HepG2 (cell line): Measurements from ENCODE around the gene WDR43. TPM values are rescaled to one million over a fixed set of nuclear protein-coding genes. Genes with fewer than 3 reads are reported as not detected.

Experiments used
- ATAC-seq: fragments of 200-7000 bp; cut with Tn5 transposase; 3 replicates; pipeline ENCODE4 v1.9.1; 2020; ENCODE audit warnings: mild to moderate bottlenecking, moderate library complexity
- BruUV-seq: library from RNA; stranded (reverse); fragments of 400-500 nt; replicated peaks from 2 replicates; lab custom pipeline; 2021; lab: Mats Ljungman, UMichigan
- CTCF ChIA-PET: fragments of 300-600 bp; formaldehyde crosslinking; extraction: SDS; loops from one replicate; lab custom pipeline; 2021; ENCODE audit warnings: low total read pairs, inconsistent platforms, low intra/inter-chr PET ratio; lab: Yijun Ruan, JAX
- POLR2A ChIA-PET: fragments of 350-600 bp; sonication (Branson Sonifier 250); formaldehyde crosslinking; loops from one replicate; lab custom pipeline; 2020; ENCODE audit warnings: antibody characterized with exemption, inconsistent platforms; lab: Yijun Ruan, JAX
- DNase-seq: peaks from one replicate; pipeline ENCODE4 v3.0.0-alpha.2; 2015; ENCODE audit warnings: low spot score
- FAIRE-seq: peaks from 3 replicates; lab custom pipeline; 2011; peaks lifted over from hg19 to GRCh38; lab: Jason Lieb, UNC
- H2AFZ ChIP-seq: one replicate; pipeline ENCODE4 v1.6.1; 2011; ENCODE audit warnings: low read length, inconsistent platforms
- H3K27ac ChIP-seq: fragments of 300-600 bp; 3 replicates; pipeline ENCODE4 v1.8.0; 2011; ENCODE audit warnings: mixed run types, mild to moderate bottlenecking, mixed read lengths, low read length, inconsistent platforms; ENCODE audit not compliant: insufficient read depth; ENCODE audit errors: extremely low read length
- H3K27me3 ChIP-seq, 2 experiments: fragments of 200-600 bp in 1 of 2; 2 replicates in 1 of 2; 3 replicates in 1 of 2; pipeline versions ENCODE4 v1.6.0 to v1.8.0; 2011; ENCODE audit warnings: low read length in 2 of 2, mild to moderate bottlenecking in 2 of 2, moderate library complexity in 2 of 2, inconsistent platforms in 1 of 2; ENCODE audit not compliant: insufficient read depth in 2 of 2, control insufficient read depth in 1 of 2
- H3K36me3 ChIP-seq, 2 experiments: fragments of 200-600 bp in 1 of 2; replicated peaks in 1 of 2; 2 replicates in 1 of 2; 3 replicates in 1 of 2; pipeline versions ENCODE4 v1.5.1 to v1.8.0; 2011; ENCODE audit warnings: low read length in 2 of 2, inconsistent platforms in 1 of 2; ENCODE audit not compliant: insufficient read depth in 2 of 2, control insufficient read depth in 1 of 2
- H3K4me1 ChIP-seq: 2 replicates; pipeline ENCODE4 v1.5.1; 2012; ENCODE audit warnings: low read length, inconsistent platforms; ENCODE audit not compliant: insufficient read depth
- H3K4me2 ChIP-seq: 2 replicates; pipeline ENCODE4 v1.6.0; 2011; ENCODE audit warnings: low read depth, low read length, inconsistent platforms
- H3K4me3 ChIP-seq, 3 experiments: fragments of 200-600 bp in 1 of 3; sonication (generic), shearing (Covaris generic) in 1 of 3; replicated peaks in 1 of 3; 2 replicates each; pipeline ENCODE4 v1.5.1; 2011 to 2016; ENCODE audit warnings: low read length in 3 of 3, inconsistent platforms in 2 of 3, low read depth in 2 of 3, mild to moderate bottlenecking in 2 of 3, control low read depth in 1 of 3, mixed read lengths in 1 of 3; ENCODE audit not compliant: insufficient read depth in 1 of 3
- H3K79me2 ChIP-seq: one replicate; pipeline ENCODE4 v1.6.1; 2011; ENCODE audit warnings: low read length, inconsistent platforms; ENCODE audit not compliant: insufficient read depth
- H3K9ac ChIP-seq: 2 replicates; pipeline ENCODE4 v1.6.0; 2011; ENCODE audit warnings: mild to moderate bottlenecking, low read depth, low read length, inconsistent platforms; ENCODE audit not compliant: insufficient read depth
- H3K9me3 ChIP-seq: 2 replicates; pipeline ENCODE4 v1.5.1; 2012; ENCODE audit warnings: mild to moderate bottlenecking, low read length
- H4K20me1 ChIP-seq: 2 replicates; pipeline ENCODE4 v1.6.0; 2011; ENCODE audit warnings: inconsistent platforms, mild to moderate bottlenecking, low read length, moderate library complexity; ENCODE audit not compliant: insufficient read depth
- ARNTL ChIP-seq: sonication (generic); formaldehyde crosslinking; IDR thresholded peaks from 2 replicates; pipeline ENCODE4 v1.4.0; 2020; ENCODE audit warnings: mild to moderate bottlenecking, missing genetic modification reagents
- CENPT ChIP-seq: sonication (generic); formaldehyde crosslinking; IDR thresholded peaks from 2 replicates; pipeline ENCODE4 v1.8.0; 2022; ENCODE audit warnings: low read depth, mild to moderate bottlenecking, moderate library complexity, missing genetic modification reagents
- ELK4 ChIP-seq: sonication (generic); formaldehyde crosslinking; IDR thresholded peaks from 2 replicates; pipeline ENCODE4 v1.9.0; 2021; ENCODE audit warnings: missing genetic modification reagents, borderline replicate concordance
- FLYWCH1 ChIP-seq: sonication (generic); formaldehyde crosslinking; IDR thresholded peaks from 2 replicates; pipeline ENCODE4 v1.8.1; 2023; ENCODE audit warnings: mild to moderate bottlenecking, missing genetic modification reagents
- KLF11 ChIP-seq: IDR thresholded peaks from 2 replicates; pipeline ENCODE4 v1.6.1; 2016; ENCODE audit warnings: missing compliant biosample characterization
- NR2C2 ChIP-seq: sonication (generic); formaldehyde crosslinking; IDR thresholded peaks from 2 replicates; pipeline ENCODE4 v1.4.0; 2020; ENCODE audit warnings: missing genetic modification reagents, mild to moderate bottlenecking, moderate library complexity, borderline replicate concordance
- TMF1 ChIP-seq: sonication (generic); formaldehyde crosslinking; IDR thresholded peaks from 2 replicates; pipeline ENCODE4 v1.8.1; 2022; ENCODE audit warnings: low read depth, missing genetic modification reagents
- ZBTB14 ChIP-seq: sonication (generic); formaldehyde crosslinking; IDR thresholded peaks from 2 replicates; pipeline ENCODE4 v1.4.0; 2020; ENCODE audit warnings: missing genetic modification reagents
- ZFP37 ChIP-seq: sonication (generic); formaldehyde crosslinking; IDR thresholded peaks from 2 replicates; pipeline ENCODE4 v1.4.0; 2020; ENCODE audit warnings: missing genetic modification reagents, borderline replicate concordance
- ZNF276 ChIP-seq: sonication (generic); formaldehyde crosslinking; IDR thresholded peaks from 2 replicates; pipeline ENCODE4 v1.4.0; 2020; ENCODE audit warnings: mild to moderate bottlenecking, low read depth, missing genetic modification reagents
- ZNF441 ChIP-seq: sonication (generic); formaldehyde crosslinking; IDR thresholded peaks from 2 replicates; pipeline ENCODE4 v1.7.0; 2021; ENCODE audit warnings: missing genetic modification reagents, borderline replicate concordance
- ZNF691 ChIP-seq: sonication (generic); formaldehyde crosslinking; IDR thresholded peaks from 2 replicates; pipeline ENCODE4 v1.4.0; 2020; ENCODE audit warnings: missing genetic modification reagents, low read depth, mild to moderate bottlenecking, borderline replicate concordance
- WGBS: methylation state at CpG from one replicate; pipeline ENCODE4 v1.1.6; 2017; ENCODE audit warnings: low lambda C conversion rate; 5-methylcytosine and 5-hydroxymethylcytosine counted together
- in situ Hi-C: cut with HindIII; loops from 2 replicates; pipeline ENCODE4 v1.10.0; 2017; ENCODE audit warnings: low pct_unique_long_range_greater_than_20kb; ENCODE audit not compliant: extremely low pct_ligation_motif_present
- intact Hi-C: fragments of 100-400 bp; cut with micrococcal nuclease; formaldehyde crosslinking; loops from one replicate; pipeline ENCODE4 v1.10.0; 2022; ENCODE audit not compliant: unreplicated experiment
- polyA plus RNA-seq, 8 experiments: library from polyadenylated mRNA; depleted of rRNA in 3 of 8; stranded (reverse) in 7 of 8; unstranded in 1 of 8; fragments of >200 nt; fragmentation: Illumina TruSeq in 4 of 8; extraction: Trizol in 4 of 8; gene quantifications; 2 replicates each; pipeline versions ENCODE4 v1.2.1 to v1.2.3, GENCODE V29; 2011 to 2016; ENCODE audit warnings: low read depth in 4 of 8, missing spikeins in 1 of 8, mixed read lengths in 1 of 8; ENCODE audit not compliant: insufficient read depth in 1 of 8
- total RNA-seq, 5 experiments: library from RNA; depleted of rRNA; stranded (reverse); fragments of >200 nt; fragmentation: Illumina TruSeq; extraction: Trizol; gene quantifications; 2 replicates each; pipeline ENCODE4 v1.2.3, GENCODE V29; 2016; ENCODE audit warnings: low read depth in 1 of 5

The WDR43 gene
- total and polyA plus RNA-seq, 2 of the 13 experiments (the other 11 are each of a cell fraction or from before 2014, with no cell fraction given) = 121 to 167 TPM

- H3K4me1 ChIP-seq = no peaks in the 10 kb centered on the region
- DNase-seq = no peak
- TF ChIP-seq ZNF691 (CRISPR knock-in tag) (no peak), ARNTL (no peak), ELK4 (CRISPR knock-in tag) (no peak), ZFP37 (CRISPR knock-in tag) (no peak), KLF11 (no peak), FLYWCH1 (no peak)
- TF ChIP-seq, all 625 proteins: peak for 0
- ChIA-PET CTCF (no interaction called here), POLR2A (no interaction called here)
- WGBS = 41% methylated on average over 10 of the region's 10 CpGs
- Histone ChIP-seq H3K9ac (no peak overlapping the region), H2AFZ (no peak overlapping the region), H3K4me2 (no peak overlapping the region), H3K9me3 (no peaks in the 10 kb centered on the region), H3K36me3 (no peaks in the 10 kb centered on the region), H3K27me3 (peaks cover 22 to 83% of the 10 kb centered on the region in 2 experiments), H3K79me2 (no peaks in the 10 kb centered on the region), H3K27ac (no peak overlapping the region), H3K4me3 (no peak overlapping the region), H4K20me1 (no peaks in the 10 kb centered on the region)
- no peak for ATAC-seq
- no peak for FAIRE-seq
- BruUV-seq = no TSS peak
- in situ Hi-C loops (loop anchor here (25.0 kb wide), 1 partner anchor 843 kb away; no protein-coding TSS in a partner anchor), intact Hi-C loops (no loop called here)
These were observed 99.6 kb downstream of the WDR43 start for GRCh38 chr2:28994074-28994473.

GRCh38 chr2:28994679-28995078 is 100.2 kb downstream of the WDR43 start:
- in situ Hi-C loops (loop anchor here (25.0 kb wide), 1 partner anchor 843 kb away; no protein-coding TSS in a partner anchor), intact Hi-C loops (no loop called here)
- H3K4me1 ChIP-seq = no peaks in the 10 kb centered on the region
- H3K9me3 ChIP-seq = no peaks in the 10 kb centered on the region
- H3K4me2 ChIP-seq = no peak overlapping the region
- no peak overlapping the region for H3K9ac ChIP-seq
- FAIRE-seq = no peak
- DNase-seq = no peak
- ATAC-seq = no peak
- POLR2A ChIA-PET = no interaction called here
- 5% methylated on average over 7 of the region's 7 CpGs for WGBS
- H3K27me3 ChIP-seq = peaks cover 22 to 86% of the 10 kb centered on the region in 2 experiments
- no peaks in the 10 kb centered on the region for H3K79me2 ChIP-seq
- CTCF ChIA-PET = no interaction called here
- H3K36me3 ChIP-seq = no peaks in the 10 kb centered on the region
- no peak overlapping the region for H3K4me3 ChIP-seq
- H4K20me1 ChIP-seq = no peaks in the 10 kb centered on the region
- no peak overlapping the region for H2AFZ ChIP-seq
- no peak overlapping the region for H3K27ac ChIP-seq
- BruUV-seq = no TSS peak
- TF ChIP-seq ZNF441 (CRISPR knock-in tag) (no peak), CENPT (no peak), ZBTB14 (CRISPR knock-in tag) (no peak), TMF1 (no peak), ZNF276 (no peak), NR2C2 (no peak)
